ENCODE results near the gene UNC5C.
"Not testable (repeated sequence)": the region's sequence is repeated elsewhere in the genome, so short reads cannot be mapped to it uniquely, and the experiment has no call there.

- not testable (repeated sequence) for TF ChIP-seq POLR2A, POLR2AphosphoS5 (IDR thresholded peaks at IDR 0.05)
Measured at GRCh38 chr4:95139424-95139823, 409.3 kb downstream of the UNC5C start.
